ENCODE results near the gene SERPINA4.

DNA sequence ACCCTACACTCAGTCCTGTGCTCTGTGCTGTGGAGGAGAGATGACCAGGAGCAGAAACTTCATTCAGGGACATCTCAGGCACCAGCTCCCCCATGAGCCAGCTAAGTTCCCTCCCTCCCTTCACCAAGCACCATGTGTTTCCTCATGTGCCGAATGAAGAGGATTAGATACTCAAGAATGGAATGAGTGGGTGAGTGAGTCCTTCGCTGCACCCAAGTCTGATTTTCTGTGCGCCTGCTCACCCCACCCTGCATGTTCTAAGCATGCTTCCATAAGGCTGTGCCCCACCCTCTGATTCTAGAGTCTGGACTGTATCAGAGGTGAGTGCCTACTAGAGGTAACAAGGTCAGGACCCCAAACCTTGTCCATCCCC, 32.1 kb downstream of the SERPINA4 start:
- no peak for TF ChIP-seq CTCF (conservative IDR thresholded peaks at IDR 0.05)
- no peak for TF ChIP-seq EZH2 (IDR thresholded peaks at IDR 0.05; ENCODE audit: low read depth)

Measured in PC-9 (cell line).